IMR-90 (cell line): ENCODE measurements around the gene HES7.

Source experiments
- CTCF ChIP-seq: conservative IDR thresholded peaks from 2 replicates; pipeline ENCODE4 v1.5.1; 2012; ENCODE audit warnings: mild to moderate bottlenecking, low read depth, low read length, improper control_type of control experiment
- ELK1 ChIP-seq: fragments of 150-350 bp; IDR thresholded peaks from 2 replicates; pipeline ENCODE4 v1.6.1; 2016; ENCODE audit warnings: low read depth, mild to moderate bottlenecking, low read length, moderate library complexity, borderline replicate concordance
- MAZ ChIP-seq: IDR thresholded peaks from 2 replicates; pipeline ENCODE4 v1.6.1; 2012; ENCODE audit warnings: low read depth, mild to moderate bottlenecking, low read length, improper control_type of control experiment, moderate library complexity, borderline replicate concordance
- POLR2A ChIP-seq: IDR thresholded peaks from 2 replicates; pipeline ENCODE4 v1.6.1; 2012; ENCODE audit warnings: mild to moderate bottlenecking, low read depth, low read length
- USF2 ChIP-seq: fragments of 150-350 bp; IDR thresholded peaks from 2 replicates; pipeline ENCODE4 v1.6.1; 2017; ENCODE audit warnings: mild to moderate bottlenecking, antibody characterized with exemption, low read length, low read depth

GRCh38 chr17:8071496-8071895 lies 52.4 kb downstream of the HES7 start:
- TF ChIP-seq POLR2A (no peak), USF2 (no peak), CTCF (no peak), MAZ (no peak), ELK1 (no peak)
